ENCODE measurements around the gene FAM118A. TPM values are rescaled to one million over a fixed set of nuclear protein-coding genes. Genes with fewer than 3 reads are reported as not detected.

FAM118A gene
- total and polyA plus RNA-seq, 9 of the 15 experiments (the other 6 are each of a cell fraction or from before 2014, with no cell fraction given), result 17.0 to 223 (median 59.4) TPM

DNA sequence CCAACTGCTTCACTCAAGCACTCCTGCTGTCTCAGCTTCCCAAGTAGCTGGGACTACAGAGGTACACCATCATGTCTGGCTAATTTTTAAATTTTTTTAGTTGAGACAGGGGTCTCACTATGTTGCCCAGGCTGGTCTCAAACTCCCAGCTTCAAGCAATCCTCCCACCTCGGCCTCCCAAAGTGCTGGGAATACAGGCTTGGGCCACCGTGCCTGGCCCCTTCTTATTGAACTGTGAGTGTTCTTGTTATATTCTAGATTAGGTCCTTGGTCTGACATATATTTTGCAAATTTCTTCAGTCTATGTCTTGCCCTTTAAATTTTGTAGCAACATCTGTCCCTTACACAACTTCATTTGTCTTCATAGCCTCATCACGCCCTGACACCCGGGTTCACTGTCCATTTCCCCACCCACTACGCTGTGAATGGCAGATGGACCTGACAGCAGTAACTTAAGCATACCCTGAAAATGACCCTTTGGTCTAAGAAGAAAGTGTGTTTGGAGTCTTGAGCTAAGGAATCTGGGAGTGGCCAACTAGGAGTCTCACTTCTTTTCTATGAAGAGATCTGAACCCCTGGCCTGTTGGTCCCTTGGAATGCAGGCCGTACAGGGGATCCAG, 4.2 kb upstream of the FAM118A start:
- 41% methylated on average over 6 of the region's 6 CpGs for WGBS (ENCODE audit: insufficient coverage, low coverage, missing lambda C conversion rate)
- H4K20me1 ChIP-seq (replicated peaks; ENCODE audit: control insufficient read depth, insufficient read depth, low read length), result no peaks in the 10 kb centered on the region
- no peaks in the 10 kb centered on the region for H3K9me1 ChIP-seq (ENCODE audit: control insufficient read depth, insufficient read depth, low read length)
- DNase-seq (ENCODE audit: extremely low read depth in 1 of 4, low spot score in 3 of 4) (no peak), ATAC-seq (no peak), FAIRE-seq (no peak)
- no peaks in the 10 kb centered on the region for H3K9me3 ChIP-seq (replicated peaks; ENCODE audit: control insufficient read depth, insufficient read depth, low read depth, low read length)
- no peak overlapping the region for H3K9ac ChIP-seq (ENCODE audit: insufficient read depth in 1 of 2, low read depth in 2 of 2, low read length in 2 of 2)
- H3K27ac ChIP-seq (ENCODE audit: extremely low read depth, low read depth, low read length), result no peak overlapping the region
- BruUV-seq (replicated peaks), result no TSS peak
- peaks cover 8% of the 10 kb centered on the region for H3K79me2 ChIP-seq (ENCODE audit: control insufficient read depth, insufficient read depth, low read length)
- ChIA-PET CTCF (ENCODE audit: low intra/inter-chr PET ratio) (no interaction called here), POLR2A (interaction anchor here (0.7 kb wide), 1 partner anchor 40 kb away, joined by 3 read pairs; no protein-coding TSS in a partner anchor)
- H3K4me3 ChIP-seq, result no peak overlapping the region
- peak overlapping the region; percentile 58 for H2AFZ ChIP-seq (ENCODE audit: low read depth, low read length)
- no peaks in the 10 kb centered on the region for H3K36me3 ChIP-seq (ENCODE audit: control insufficient read depth, insufficient read depth, low read length)
- H3K4me2 ChIP-seq (ENCODE audit: insufficient read depth, low read length), result no peak overlapping the region
- TF ChIP-seq MEIS2 (IDR thresholded peaks at IDR 0.05; ENCODE audit: partially characterized antibody), result peak; percentile 16
- TF ChIP-seq, protein P1, sequence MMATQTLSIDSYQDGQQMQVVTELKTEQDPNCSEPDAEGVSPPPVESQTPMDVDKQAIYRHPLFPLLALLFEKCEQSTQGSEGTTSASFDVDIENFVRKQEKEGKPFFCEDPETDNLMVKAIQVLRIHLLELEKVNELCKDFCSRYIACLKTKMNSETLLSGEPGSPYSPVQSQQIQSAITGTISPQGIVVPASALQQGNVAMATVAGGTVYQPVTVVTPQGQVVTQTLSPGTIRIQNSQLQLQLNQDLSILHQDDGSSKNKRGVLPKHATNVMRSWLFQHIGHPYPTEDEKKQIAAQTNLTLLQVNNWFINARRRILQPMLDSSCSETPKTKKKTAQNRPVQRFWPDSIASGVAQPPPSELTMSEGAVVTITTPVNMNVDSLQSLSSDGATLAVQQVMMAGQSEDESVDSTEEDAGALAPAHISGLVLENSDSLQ (IDR thresholded peaks at IDR 0.05), result peak; percentile 23; the same call in 1 of the 2 replicates
- TF ChIP-seq, protein P2, sequence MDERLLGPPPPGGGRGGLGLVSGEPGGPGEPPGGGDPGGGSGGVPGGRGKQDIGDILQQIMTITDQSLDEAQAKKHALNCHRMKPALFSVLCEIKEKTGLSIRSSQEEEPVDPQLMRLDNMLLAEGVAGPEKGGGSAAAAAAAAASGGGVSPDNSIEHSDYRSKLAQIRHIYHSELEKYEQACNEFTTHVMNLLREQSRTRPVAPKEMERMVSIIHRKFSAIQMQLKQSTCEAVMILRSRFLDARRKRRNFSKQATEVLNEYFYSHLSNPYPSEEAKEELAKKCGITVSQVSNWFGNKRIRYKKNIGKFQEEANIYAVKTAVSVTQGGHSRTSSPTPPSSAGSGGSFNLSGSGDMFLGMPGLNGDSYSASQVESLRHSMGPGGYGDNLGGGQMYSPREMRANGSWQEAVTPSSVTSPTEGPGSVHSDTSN (CRISPR knock-in tag; IDR thresholded peaks at IDR 0.05; ENCODE audit: low read depth), result no peak
- TF ChIP-seq, protein P2 (tag; conservative IDR thresholded peaks at IDR 0.05; ENCODE audit: low read depth), result peak; percentile 51
- no peak for TF ChIP-seq SNIP1 (IDR thresholded peaks at IDR 0.05; ENCODE audit: low read depth)
- TF ChIP-seq RAD21 (CRISPR knock-in tag; conservative IDR thresholded peaks at IDR 0.05 in 1 of 2, IDR thresholded peaks at IDR 0.05 in 1 of 2), result no peak
- TF ChIP-seq, protein P3, sequence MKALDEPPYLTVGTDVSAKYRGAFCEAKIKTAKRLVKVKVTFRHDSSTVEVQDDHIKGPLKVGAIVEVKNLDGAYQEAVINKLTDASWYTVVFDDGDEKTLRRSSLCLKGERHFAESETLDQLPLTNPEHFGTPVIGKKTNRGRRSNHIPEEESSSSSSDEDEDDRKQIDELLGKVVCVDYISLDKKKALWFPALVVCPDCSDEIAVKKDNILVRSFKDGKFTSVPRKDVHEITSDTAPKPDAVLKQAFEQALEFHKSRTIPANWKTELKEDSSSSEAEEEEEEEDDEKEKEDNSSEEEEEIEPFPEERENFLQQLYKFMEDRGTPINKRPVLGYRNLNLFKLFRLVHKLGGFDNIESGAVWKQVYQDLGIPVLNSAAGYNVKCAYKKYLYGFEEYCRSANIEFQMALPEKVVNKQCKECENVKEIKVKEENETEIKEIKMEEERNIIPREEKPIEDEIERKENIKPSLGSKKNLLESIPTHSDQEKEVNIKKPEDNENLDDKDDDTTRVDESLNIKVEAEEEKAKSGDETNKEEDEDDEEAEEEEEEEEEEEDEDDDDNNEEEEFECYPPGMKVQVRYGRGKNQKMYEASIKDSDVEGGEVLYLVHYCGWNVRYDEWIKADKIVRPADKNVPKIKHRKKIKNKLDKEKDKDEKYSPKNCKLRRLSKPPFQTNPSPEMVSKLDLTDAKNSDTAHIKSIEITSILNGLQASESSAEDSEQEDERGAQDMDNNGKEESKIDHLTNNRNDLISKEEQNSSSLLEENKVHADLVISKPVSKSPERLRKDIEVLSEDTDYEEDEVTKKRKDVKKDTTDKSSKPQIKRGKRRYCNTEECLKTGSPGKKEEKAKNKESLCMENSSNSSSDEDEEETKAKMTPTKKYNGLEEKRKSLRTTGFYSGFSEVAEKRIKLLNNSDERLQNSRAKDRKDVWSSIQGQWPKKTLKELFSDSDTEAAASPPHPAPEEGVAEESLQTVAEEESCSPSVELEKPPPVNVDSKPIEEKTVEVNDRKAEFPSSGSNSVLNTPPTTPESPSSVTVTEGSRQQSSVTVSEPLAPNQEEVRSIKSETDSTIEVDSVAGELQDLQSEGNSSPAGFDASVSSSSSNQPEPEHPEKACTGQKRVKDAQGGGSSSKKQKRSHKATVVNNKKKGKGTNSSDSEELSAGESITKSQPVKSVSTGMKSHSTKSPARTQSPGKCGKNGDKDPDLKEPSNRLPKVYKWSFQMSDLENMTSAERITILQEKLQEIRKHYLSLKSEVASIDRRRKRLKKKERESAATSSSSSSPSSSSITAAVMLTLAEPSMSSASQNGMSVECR (CRISPR knock-in tag; IDR thresholded peaks at IDR 0.05), result no peak
- no peak for TF ChIP-seq CEBPG (CRISPR knock-in tag; IDR thresholded peaks at IDR 0.05)
- no peak for TF ChIP-seq CEBPG (tag; conservative IDR thresholded peaks at IDR 0.05 in 1 of 2, IDR thresholded peaks at IDR 0.05 in 1 of 2)
- intact Hi-C loops (cut with micrococcal nuclease) (no loop called here), in situ Hi-C loops (cut with MboI) (no loop called here)
- peaks cover 8 to 16% of the 10 kb centered on the region in 2 experiments; a peak in 4 of 5 replicates for H3K4me1 ChIP-seq (replicated peaks in 1 of 2; ENCODE audit: control insufficient read depth in 2 of 2, insufficient read depth in 2 of 2, low read length in 2 of 2)
- no peaks in the 10 kb centered on the region for H3K27me3 ChIP-seq (ENCODE audit: control insufficient read depth in 2 of 2, insufficient read depth in 2 of 2, low read length in 2 of 2)

Data from K562 (cell line).